A549 treated with AZD9567 at 1 μM for 4 hours (cell line): ENCODE measurements around the gene PTPRE. TPM values are rescaled to one million over a fixed set of nuclear protein-coding genes. Genes with fewer than 3 reads are reported as not detected.

ENCODE experiments used
- total RNA-seq: library from RNA; stranded (reverse); fragments of 200-300 nt; extraction: Qiagen RNA extraction; gene quantifications from 5 replicates; pipeline ENCODE4 v1.2.3, GENCODE V29; 2022; ENCODE audit not compliant: insufficient read depth

PTPRE gene, protein sequence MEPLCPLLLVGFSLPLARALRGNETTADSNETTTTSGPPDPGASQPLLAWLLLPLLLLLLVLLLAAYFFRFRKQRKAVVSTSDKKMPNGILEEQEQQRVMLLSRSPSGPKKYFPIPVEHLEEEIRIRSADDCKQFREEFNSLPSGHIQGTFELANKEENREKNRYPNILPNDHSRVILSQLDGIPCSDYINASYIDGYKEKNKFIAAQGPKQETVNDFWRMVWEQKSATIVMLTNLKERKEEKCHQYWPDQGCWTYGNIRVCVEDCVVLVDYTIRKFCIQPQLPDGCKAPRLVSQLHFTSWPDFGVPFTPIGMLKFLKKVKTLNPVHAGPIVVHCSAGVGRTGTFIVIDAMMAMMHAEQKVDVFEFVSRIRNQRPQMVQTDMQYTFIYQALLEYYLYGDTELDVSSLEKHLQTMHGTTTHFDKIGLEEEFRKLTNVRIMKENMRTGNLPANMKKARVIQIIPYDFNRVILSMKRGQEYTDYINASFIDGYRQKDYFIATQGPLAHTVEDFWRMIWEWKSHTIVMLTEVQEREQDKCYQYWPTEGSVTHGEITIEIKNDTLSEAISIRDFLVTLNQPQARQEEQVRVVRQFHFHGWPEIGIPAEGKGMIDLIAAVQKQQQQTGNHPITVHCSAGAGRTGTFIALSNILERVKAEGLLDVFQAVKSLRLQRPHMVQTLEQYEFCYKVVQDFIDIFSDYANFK
- 2.9 to 4.1 TPM (median 3.9 TPM) in 5 replicates for total RNA-seq

GRCh38 chr10:127906548-127907377 is at the start of gene PTPRE:
Gene PTPRE, plus strand, starts transcription at chr10:127907103. Its CDS starts 133,779 bp downstream, at chr10:128040882.

GRCh38 chr10:127892743-127893142 is 14.2 kb upstream of the PTPRE start, which contains the start of gene CLRN3:
Gene CLRN3, minus strand, starts transcription at chr10:127892941. Its CDS starts 157 bp downstream, at chr10:127892784.

GRCh38 chr10:128125944-128126764 is 219.3 kb downstream of the PTPRE start, which contains the start of gene MKI67:
Gene MKI67, minus strand, starts transcription at chr10:128126423. Its CDS starts 756 bp downstream, at chr10:128125667.

Other genes starting within 250 kb of the PTPRE start
- 0.03 TPM in 1 of 5 replicates, not detected in the others for gene FOXI2, start 169.9 kb upstream of the PTPRE start, total RNA-seq
- 0.07 TPM in 1 of 5 replicates, not detected in the others for gene CLRN3, start 14.2 kb upstream of the PTPRE start, total RNA-seq
- 56.4 to 61.1 TPM (median 59.3 TPM) in 5 replicates for gene MKI67, start 219.3 kb downstream of the PTPRE start, total RNA-seq